HG03439 (cell line): ENCODE measurements around the gene SIL1.

Experiments used
- ATAC-seq: cut with Tn5 transposase; IDR thresholded peaks from one replicate; pipeline ENCODE4 v1.9.1; 2021; ENCODE audit warnings: mild to moderate bottlenecking, moderate library complexity; ENCODE audit not compliant: unreplicated experiment

The SIL1 gene

GRCh38 chr5:138963763-138964371, 234.3 kb downstream of the SIL1 start:
- no peak for ATAC-seq

GRCh38 chr5:138962614-138963370, 235.4 kb downstream of the SIL1 start:
- no peak for ATAC-seq

- no peak for ATAC-seq
Measured at GRCh38 chr5:138961729-138962128, 236.4 kb downstream of the SIL1 start.

GRCh38 chr5:138961221-138961620, 236.9 kb downstream of the SIL1 start:
- ATAC-seq: no peak

- ATAC-seq: no peak
Measured at GRCh38 chr5:138960145-138960692, 237.9 kb downstream of the SIL1 start.

GRCh38 chr5:138956801-138957200, 241.4 kb downstream of the SIL1 start:
- ATAC-seq: no peak

GRCh38 chr5:138955671-138956295, 242.4 kb downstream of the SIL1 start:
- ATAC-seq: no peak

GRCh38 chr5:138955013-138955660, 243.0 kb downstream of the SIL1 start:
- ATAC-seq: no peak

- no peak for ATAC-seq
Measured at GRCh38 chr5:138954257-138955012, 243.7 kb downstream of the SIL1 start.

GRCh38 chr5:138953387-138954256, 244.5 kb downstream of the SIL1 start:
- ATAC-seq: no peak

GRCh38 chr5:138952962-138953361, 245.2 kb downstream of the SIL1 start:
- no peak for ATAC-seq

- no peak for ATAC-seq
Measured at GRCh38 chr5:138951986-138952735, 246.0 kb downstream of the SIL1 start.

- ATAC-seq: no peak
Measured at GRCh38 chr5:138951091-138951985, 246.8 kb downstream of the SIL1 start.

GRCh38 chr5:138950421-138951031, 247.6 kb downstream of the SIL1 start:
- no peak for ATAC-seq

- no peak for ATAC-seq
Measured at GRCh38 chr5:138949988-138950387, 248.2 kb downstream of the SIL1 start.

- no peak for ATAC-seq
Measured at GRCh38 chr5:138949223-138949574, 249.0 kb downstream of the SIL1 start.

- no peak for ATAC-seq
Measured at GRCh38 chr5:138948471-138949222, 249.5 kb downstream of the SIL1 start.
